Trophoblast cell (in vitro differentiated cells and primary cell): ENCODE results near the gene PLAC8L1.

Experiments used
- DNase-seq, 2 donors: peaks; one replicate each; pipeline ENCODE4 v3.0.0-alpha.2; 2016
- H2AFZ ChIP-seq: 2 replicates; pipeline ENCODE4 v1.6.1; 2013; ENCODE audit warnings: low read length, moderate library complexity, mild to moderate bottlenecking; ENCODE audit not compliant: insufficient read depth, poor library complexity
- H2AK5ac ChIP-seq: 2 replicates; pipeline ENCODE4 v1.6.1; 2013; ENCODE audit warnings: mild to moderate bottlenecking, low read length
- H2BK120ac ChIP-seq: 2 replicates; pipeline ENCODE4 v1.6.1; 2013; ENCODE audit warnings: low read length, mild to moderate bottlenecking, moderate library complexity; ENCODE audit not compliant: insufficient read depth, poor library complexity
- H2BK12ac ChIP-seq: 2 replicates; pipeline ENCODE4 v1.6.1; 2013; ENCODE audit warnings: mild to moderate bottlenecking, low read length, moderate library complexity
- H2BK5ac ChIP-seq: 2 replicates; pipeline ENCODE4 v1.6.1; 2013; ENCODE audit warnings: low read length, low read depth, moderate library complexity, mild to moderate bottlenecking; ENCODE audit not compliant: poor library complexity
- H3K14ac ChIP-seq: 2 replicates; pipeline ENCODE4 v1.6.1; 2013; ENCODE audit warnings: mild to moderate bottlenecking, low read length
- H3K18ac ChIP-seq: 2 replicates; pipeline ENCODE4 v1.6.1; 2013; ENCODE audit warnings: mild to moderate bottlenecking, low read length
- H3K23ac ChIP-seq: 2 replicates; pipeline ENCODE4 v1.6.1; 2013; ENCODE audit warnings: low read length
- H3K27ac ChIP-seq: 2 replicates; pipeline ENCODE4 v1.5.1; 2013; ENCODE audit warnings: low read depth, mild to moderate bottlenecking, inconsistent platforms, low read length, moderate library complexity
- H3K27me3 ChIP-seq: 2 replicates; pipeline ENCODE4 v1.6.1; 2013; ENCODE audit warnings: inconsistent platforms, mild to moderate bottlenecking, low read length, moderate library complexity; ENCODE audit not compliant: insufficient read depth
- H3K36me3 ChIP-seq, 2 experiments: 1 replicate in 1 of 2; 2 replicates in 1 of 2; pipeline ENCODE4 v1.6.1; 2013; ENCODE audit warnings: low read length in 2 of 2, mild to moderate bottlenecking in 2 of 2, moderate library complexity in 1 of 2; ENCODE audit not compliant: insufficient read depth in 2 of 2, control insufficient read depth in 1 of 2
- H3K4ac ChIP-seq: 2 replicates; pipeline ENCODE4 v1.6.1; 2013; ENCODE audit warnings: low read depth, mild to moderate bottlenecking, low read length, moderate library complexity
- H3K4me1 ChIP-seq, 2 experiments: 1 replicate in 1 of 2; 2 replicates in 1 of 2; pipeline ENCODE4 v1.6.1; 2013; ENCODE audit warnings: low read length in 2 of 2, mild to moderate bottlenecking in 2 of 2, moderate library complexity in 1 of 2; ENCODE audit not compliant: insufficient read depth in 2 of 2, control insufficient read depth in 1 of 2
- H3K4me2 ChIP-seq: 2 replicates; pipeline ENCODE4 v1.6.1; 2013; ENCODE audit warnings: inconsistent platforms, mild to moderate bottlenecking, low read length, moderate library complexity
- H3K4me3 ChIP-seq: 2 replicates; pipeline ENCODE4 v1.5.1; 2013; ENCODE audit warnings: mild to moderate bottlenecking, low read depth, low read length, inconsistent platforms
- H3K79me1 ChIP-seq: one replicate; pipeline ENCODE4 v1.6.1; 2013; ENCODE audit warnings: low read length
- H3K79me2 ChIP-seq: 2 replicates; pipeline ENCODE4 v1.6.1; 2013; ENCODE audit warnings: low read length, mild to moderate bottlenecking; ENCODE audit not compliant: control insufficient read depth, insufficient read depth, poor library complexity
- H3K9ac ChIP-seq: 2 replicates; pipeline ENCODE4 v1.6.1; 2013; ENCODE audit warnings: mild to moderate bottlenecking, low read length
- H3K9me3 ChIP-seq: 2 replicates; pipeline ENCODE4 v1.6.1; 2013; ENCODE audit warnings: low read depth, mild to moderate bottlenecking, control low read depth, inconsistent platforms, low read length; ENCODE audit not compliant: insufficient read depth
- H4K12ac ChIP-seq: 2 replicates; pipeline ENCODE4 v1.6.1; 2013; ENCODE audit warnings: low read depth, mild to moderate bottlenecking, low read length, moderate library complexity
- H4K8ac ChIP-seq: 2 replicates; pipeline ENCODE4 v1.6.1; 2013; ENCODE audit warnings: low read depth, mild to moderate bottlenecking, low read length, moderate library complexity
- H4K91ac ChIP-seq: one replicate; pipeline ENCODE4 v1.6.1; 2013; ENCODE audit warnings: low read depth, mild to moderate bottlenecking, low read length, moderate library complexity
- WGBS: extraction: QIAGEN DNeasy Blood & Tissue Kit; methylation state at CpG from one replicate; pipeline ENCODE4 v1.1.7; 2013; ENCODE audit warnings: missing lambda C conversion rate; ENCODE audit not compliant: insufficient read length, insufficient coverage; ENCODE audit errors: extremely low coverage; 5-methylcytosine and 5-hydroxymethylcytosine counted together

PLAC8L1 gene

DNA sequence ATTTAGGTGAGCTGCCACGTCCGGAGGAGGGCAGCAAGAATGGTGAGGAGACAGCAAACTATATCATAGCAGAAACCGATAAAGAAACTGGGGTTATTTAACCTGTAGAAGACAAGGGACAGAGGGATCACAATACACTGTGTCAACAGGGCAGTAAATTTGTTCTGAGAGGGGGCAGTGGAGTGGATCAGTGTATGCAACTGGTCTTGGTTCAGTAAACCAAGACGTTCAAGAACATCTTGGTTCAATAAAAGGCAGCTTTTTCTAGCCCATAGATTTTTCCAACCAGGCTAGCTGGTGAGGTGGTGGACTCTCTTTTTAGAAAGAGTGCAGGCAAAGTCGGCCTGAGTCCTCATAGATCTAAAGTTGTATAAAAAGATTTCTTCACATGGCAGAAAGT, 55.3 kb downstream of the PLAC8L1 start:
- H2AK5ac ChIP-seq = no peak overlapping the region
- H3K23ac ChIP-seq = no peak overlapping the region
- H2BK5ac ChIP-seq = no peak overlapping the region
- H3K36me3 ChIP-seq = no peaks in the 10 kb centered on the region
- no peaks in the 10 kb centered on the region for H3K79me2 ChIP-seq
- H3K79me1 ChIP-seq = no peaks in the 10 kb centered on the region
- no peak overlapping the region for H3K9ac ChIP-seq
- no peak overlapping the region for H2BK12ac ChIP-seq
- H2AFZ ChIP-seq = no peak overlapping the region
- no peaks in the 10 kb centered on the region for H3K9me3 ChIP-seq
- H3K14ac ChIP-seq = no peak overlapping the region
- no peak for DNase-seq
- H3K27me3 ChIP-seq = no peaks in the 10 kb centered on the region
- no peak overlapping the region for H4K91ac ChIP-seq
- no peak overlapping the region for H2BK120ac ChIP-seq
- no peak overlapping the region for H4K8ac ChIP-seq
- no peak overlapping the region for H3K4me3 ChIP-seq
- no peak overlapping the region for H3K18ac ChIP-seq
- no peak overlapping the region for H3K4me2 ChIP-seq
- WGBS = no CpG with 5 or more reads among the region's 5 CpGs
- no peak overlapping the region for H3K27ac ChIP-seq
- H4K12ac ChIP-seq = no peak overlapping the region
- no peak overlapping the region for H3K4ac ChIP-seq
- peaks cover 0 to 4% of the 10 kb centered on the region in 2 experiments for H3K4me1 ChIP-seq

DNA sequence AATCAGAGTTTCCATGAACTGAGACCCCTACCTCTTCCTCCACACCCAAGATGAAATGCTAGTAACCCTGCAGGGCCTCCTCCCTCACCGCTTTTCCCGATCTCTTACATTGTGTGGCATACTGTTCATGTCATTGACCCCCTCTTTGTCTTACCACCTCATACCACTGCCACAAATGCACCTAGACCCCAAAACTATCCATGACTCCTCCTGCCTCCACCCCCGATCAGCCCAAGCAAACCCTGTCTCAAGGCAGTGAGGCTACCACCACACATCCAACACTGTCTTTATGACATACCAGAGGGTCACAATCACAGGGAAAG, 55.7 kb downstream of the PLAC8L1 start:
- Histone ChIP-seq H3K9me3 (no peaks in the 10 kb centered on the region), H3K79me2 (no peaks in the 10 kb centered on the region), H2AK5ac (no peak overlapping the region), H3K4ac (no peak overlapping the region), H4K12ac (no peak overlapping the region), H3K27me3 (no peaks in the 10 kb centered on the region), H3K18ac (no peak overlapping the region), H3K4me2 (no peak overlapping the region), H3K27ac (no peak overlapping the region), H3K79me1 (no peaks in the 10 kb centered on the region), H3K14ac (no peak overlapping the region), H2BK120ac (no peak overlapping the region), H4K8ac (no peak overlapping the region), H3K36me3 (no peaks in the 10 kb centered on the region), H4K91ac (no peak overlapping the region), H3K4me1 (peaks cover 0 to 4% of the 10 kb centered on the region in 2 experiments), H2BK12ac (no peak overlapping the region), H2BK5ac (no peak overlapping the region), H3K23ac (no peak overlapping the region), H3K9ac (no peak overlapping the region), H3K4me3 (no peak overlapping the region), H2AFZ (no peak overlapping the region)
- WGBS = no CpG with 5 or more reads among the region's 3 CpGs
- DNase-seq = no peak

DNA sequence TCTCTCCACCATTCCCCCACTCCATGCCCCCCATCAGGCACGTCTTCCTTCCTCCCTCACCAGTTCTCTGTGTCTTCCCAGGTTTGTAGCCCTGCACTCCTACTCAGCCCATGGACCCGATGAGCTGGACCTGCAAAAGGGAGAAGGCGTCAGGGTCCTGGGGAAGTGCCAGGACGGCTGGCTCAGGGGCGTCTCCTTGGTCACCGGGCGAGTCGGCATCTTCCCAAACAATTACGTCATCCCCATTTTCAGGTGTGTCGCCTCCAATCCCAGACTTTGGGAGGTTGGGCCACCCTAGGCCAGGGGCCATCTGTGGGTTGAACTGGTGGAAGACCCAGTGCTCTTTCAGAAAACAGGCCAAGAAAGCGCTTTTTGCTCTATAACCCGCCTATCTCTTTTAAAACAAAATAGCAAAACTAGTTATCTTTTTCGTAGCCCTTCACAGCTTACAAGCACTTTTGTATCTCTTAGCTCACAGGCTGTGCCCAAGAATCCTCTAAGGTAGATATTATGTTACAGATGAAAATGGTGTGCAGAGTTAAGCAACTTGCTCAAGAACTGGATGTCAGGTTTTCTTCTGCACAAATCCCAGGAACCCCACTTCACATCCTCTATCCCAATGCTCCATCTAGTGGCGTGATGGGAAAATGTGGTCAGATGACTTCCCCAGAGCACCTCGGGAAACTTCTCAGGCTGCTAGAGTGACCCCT, 56.2 kb downstream of the PLAC8L1 start:
- no peak overlapping the region for H3K14ac ChIP-seq
- no peak overlapping the region for H2AFZ ChIP-seq
- no peaks in the 10 kb centered on the region for H3K36me3 ChIP-seq
- no peak overlapping the region for H3K4me3 ChIP-seq
- H3K4me1 ChIP-seq = peaks cover 0 to 4% of the 10 kb centered on the region in 2 experiments
- peak; percentile 33 to 62 for DNase-seq
- no peaks in the 10 kb centered on the region for H3K79me1 ChIP-seq
- WGBS = no CpG with 5 or more reads among the region's 15 CpGs
- H4K12ac ChIP-seq = no peak overlapping the region
- no peaks in the 10 kb centered on the region for H3K27me3 ChIP-seq
- no peak overlapping the region for H3K18ac ChIP-seq
- no peak overlapping the region for H4K91ac ChIP-seq
- no peaks in the 10 kb centered on the region for H3K9me3 ChIP-seq
- H3K23ac ChIP-seq = no peak overlapping the region
- H3K79me2 ChIP-seq = no peaks in the 10 kb centered on the region
- no peak overlapping the region for H2BK120ac ChIP-seq
- no peak overlapping the region for H2BK5ac ChIP-seq
- H3K4ac ChIP-seq = no peak overlapping the region
- H4K8ac ChIP-seq = no peak overlapping the region
- no peak overlapping the region for H2AK5ac ChIP-seq
- H2BK12ac ChIP-seq = no peak overlapping the region
- no peak overlapping the region for H3K27ac ChIP-seq
- H3K4me2 ChIP-seq = no peak overlapping the region
- H3K9ac ChIP-seq = no peak overlapping the region

DNA sequence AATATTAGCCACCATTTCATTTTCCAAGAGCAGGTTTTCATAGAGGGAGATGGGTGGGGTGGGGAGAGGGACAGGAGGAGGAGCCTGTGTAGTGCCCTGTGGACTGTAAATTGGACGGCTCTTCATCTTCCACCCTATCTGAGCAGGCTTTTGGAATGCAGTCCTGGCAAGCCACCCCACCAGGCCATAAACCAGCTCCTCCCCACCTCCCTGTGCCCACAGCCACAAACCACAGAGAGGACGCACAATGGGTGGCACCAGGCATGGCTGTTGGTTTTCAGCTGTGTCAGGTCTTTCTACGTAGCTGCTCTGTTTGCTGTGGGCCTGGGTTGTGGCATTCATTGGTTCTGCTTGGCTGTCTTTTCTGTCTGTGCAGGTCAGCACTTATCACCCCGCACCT, 58.0 kb downstream of the PLAC8L1 start:
- no peak for DNase-seq
- Histone ChIP-seq H2BK12ac (no peak overlapping the region), H3K23ac (no peak overlapping the region), H3K36me3 (no peaks in the 10 kb centered on the region), H3K4me2 (no peak overlapping the region), H3K14ac (no peak overlapping the region), H3K27ac (no peak overlapping the region), H2AK5ac (no peak overlapping the region), H4K91ac (no peak overlapping the region), H3K4ac (no peak overlapping the region), H3K9me3 (no peaks in the 10 kb centered on the region), H3K79me1 (no peaks in the 10 kb centered on the region), H4K12ac (no peak overlapping the region), H4K8ac (no peak overlapping the region), H2BK5ac (no peak overlapping the region), H3K4me3 (no peak overlapping the region), H3K4me1 (peaks cover 2 to 7% of the 10 kb centered on the region in 2 experiments), H3K9ac (no peak overlapping the region), H3K18ac (no peak overlapping the region), H2BK120ac (no peak overlapping the region), H3K27me3 (no peaks in the 10 kb centered on the region), H3K79me2 (no peaks in the 10 kb centered on the region), H2AFZ (no peak overlapping the region)
- no CpG with 5 or more reads among the region's 4 CpGs for WGBS
